Left ventricle myocardium inferior (tissue), 1 donor: ENCODE measurements around the gene KEL. TPM values are rescaled to one million over a fixed set of nuclear protein-coding genes. Genes with fewer than 3 reads are reported as not detected.

Experiments
- DNase-seq: peaks from one replicate; pipeline ENCODE4 v3.0.0-alpha.2; 2020
- H3K27ac ChIP-seq: fragments of 200-600 bp; replicated peaks from 2 replicates; pipeline ENCODE4 v1.8.0; 2021
- H3K27me3 ChIP-seq: fragments of 200-600 bp; 2 replicates; pipeline ENCODE4 v1.8.0; 2021; ENCODE audit warnings: low read depth
- H3K36me3 ChIP-seq: fragments of 200-600 bp; 2 replicates; pipeline ENCODE4 v1.8.0; 2021
- H3K4me1 ChIP-seq: fragments of 200-600 bp; 2 replicates; pipeline ENCODE4 v1.8.0; 2021
- H3K4me3 ChIP-seq: fragments of 200-600 bp; 2 replicates; pipeline ENCODE4 v1.8.0; 2021; ENCODE audit warnings: mild to moderate bottlenecking, moderate library complexity
- H3K9me3 ChIP-seq: fragments of 200-600 bp; replicated peaks from 2 replicates; pipeline ENCODE4 v1.8.0; 2021
- intact Hi-C: fragments of 100-400 bp; cut with micrococcal nuclease; formaldehyde crosslinking; loops from one replicate; pipeline ENCODE4 v1.11.0; 2022
- total RNA-seq: library from RNA; stranded (reverse); fragmentation: NEBNext Ultra II Directional; extraction: Animal tissue kit (Norgen Biotek cat#: 25700); gene quantifications from one replicate; pipeline ENCODE4 v1.2.1, GENCODE V29; 2021
- TF ChIP-seq, protein P1 (sequence below): fragments of 200-600 bp; IDR thresholded peaks from 2 replicates; pipeline ENCODE4 v1.8.0; 2021; ENCODE audit warnings: antibody characterized with exemption, mild to moderate bottlenecking, borderline replicate concordance
- donor health status: DM: no; HTN: yes; CAD: no; lungs with severe emphysema.

KEL gene
- total RNA-seq, 1 donor from 2014 or later: 0.38 TPM

DNA sequence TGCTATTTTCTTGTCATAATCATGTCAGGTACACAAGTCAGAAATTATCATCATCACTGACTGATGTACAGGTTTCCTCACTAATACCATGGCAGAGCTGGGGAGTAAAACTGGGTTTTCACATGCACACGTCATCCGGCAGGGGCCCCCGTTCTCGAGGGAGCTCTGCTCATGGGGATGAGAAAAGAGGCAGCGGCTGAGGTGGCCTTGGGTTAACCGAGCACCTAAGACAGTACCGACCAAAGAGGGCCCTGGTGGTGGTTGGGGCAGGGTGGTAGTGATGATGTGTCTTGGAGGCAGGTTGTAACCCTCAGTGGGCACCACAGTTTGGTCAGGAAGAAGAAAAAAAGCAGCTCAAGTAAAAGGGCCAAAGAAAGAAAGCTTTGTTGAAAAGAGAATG, 64.5 kb downstream of the KEL start:
- intact Hi-C loops: no loop called here
- no peak overlapping the region for H3K27ac ChIP-seq
- H3K4me1 ChIP-seq: no peaks in the 10 kb centered on the region
- no peaks in the 10 kb centered on the region for H3K36me3 ChIP-seq
- peaks cover 48% of the 10 kb centered on the region for H3K27me3 ChIP-seq
- no peak overlapping the region for H3K4me3 ChIP-seq
- TF ChIP-seq, protein P1, sequence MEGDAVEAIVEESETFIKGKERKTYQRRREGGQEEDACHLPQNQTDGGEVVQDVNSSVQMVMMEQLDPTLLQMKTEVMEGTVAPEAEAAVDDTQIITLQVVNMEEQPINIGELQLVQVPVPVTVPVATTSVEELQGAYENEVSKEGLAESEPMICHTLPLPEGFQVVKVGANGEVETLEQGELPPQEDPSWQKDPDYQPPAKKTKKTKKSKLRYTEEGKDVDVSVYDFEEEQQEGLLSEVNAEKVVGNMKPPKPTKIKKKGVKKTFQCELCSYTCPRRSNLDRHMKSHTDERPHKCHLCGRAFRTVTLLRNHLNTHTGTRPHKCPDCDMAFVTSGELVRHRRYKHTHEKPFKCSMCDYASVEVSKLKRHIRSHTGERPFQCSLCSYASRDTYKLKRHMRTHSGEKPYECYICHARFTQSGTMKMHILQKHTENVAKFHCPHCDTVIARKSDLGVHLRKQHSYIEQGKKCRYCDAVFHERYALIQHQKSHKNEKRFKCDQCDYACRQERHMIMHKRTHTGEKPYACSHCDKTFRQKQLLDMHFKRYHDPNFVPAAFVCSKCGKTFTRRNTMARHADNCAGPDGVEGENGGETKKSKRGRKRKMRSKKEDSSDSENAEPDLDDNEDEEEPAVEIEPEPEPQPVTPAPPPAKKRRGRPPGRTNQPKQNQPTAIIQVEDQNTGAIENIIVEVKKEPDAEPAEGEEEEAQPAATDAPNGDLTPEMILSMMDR: no peak
- no peak for DNase-seq
- no peaks in the 10 kb centered on the region for H3K9me3 ChIP-seq

DNA sequence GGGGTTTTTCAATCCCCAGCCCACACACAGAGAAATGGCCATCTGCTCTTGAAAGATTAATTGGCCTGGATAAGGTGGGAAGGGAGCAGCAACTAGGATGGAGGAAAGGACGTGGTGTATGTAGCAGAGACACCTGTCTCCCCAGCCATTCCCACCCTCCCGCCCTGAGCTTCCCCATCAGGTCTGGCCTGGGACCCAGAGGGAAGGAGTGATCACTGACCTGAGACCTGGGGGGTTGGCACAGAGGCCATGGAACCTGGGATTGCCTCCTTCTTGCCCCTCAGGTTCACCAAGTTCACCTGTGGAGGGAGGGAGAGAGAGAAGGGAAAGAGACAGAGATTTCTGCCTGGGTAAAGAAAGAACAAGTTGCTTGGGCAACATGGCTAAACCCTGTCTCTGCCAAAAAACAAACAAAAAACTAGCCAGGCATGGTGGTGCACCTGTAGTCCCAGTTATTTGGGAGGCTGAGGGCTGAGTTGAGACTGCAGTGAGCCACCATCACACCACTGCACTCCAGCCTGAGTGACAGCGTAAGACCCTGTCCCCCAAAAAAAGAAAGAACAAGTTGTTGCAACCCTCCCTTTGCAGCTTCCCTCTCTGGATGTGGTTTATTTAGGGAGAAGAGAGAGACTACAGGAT, 65.3 kb downstream of the KEL start:
- intact Hi-C loops: no loop called here
- TF ChIP-seq, protein P1: no peak
- no peak for DNase-seq
- Histone ChIP-seq H3K36me3 (no peaks in the 10 kb centered on the region), H3K27me3 (peaks cover 55% of the 10 kb centered on the region), H3K27ac (no peak overlapping the region), H3K4me3 (no peak overlapping the region), H3K4me1 (no peaks in the 10 kb centered on the region), H3K9me3 (no peaks in the 10 kb centered on the region)

DNA sequence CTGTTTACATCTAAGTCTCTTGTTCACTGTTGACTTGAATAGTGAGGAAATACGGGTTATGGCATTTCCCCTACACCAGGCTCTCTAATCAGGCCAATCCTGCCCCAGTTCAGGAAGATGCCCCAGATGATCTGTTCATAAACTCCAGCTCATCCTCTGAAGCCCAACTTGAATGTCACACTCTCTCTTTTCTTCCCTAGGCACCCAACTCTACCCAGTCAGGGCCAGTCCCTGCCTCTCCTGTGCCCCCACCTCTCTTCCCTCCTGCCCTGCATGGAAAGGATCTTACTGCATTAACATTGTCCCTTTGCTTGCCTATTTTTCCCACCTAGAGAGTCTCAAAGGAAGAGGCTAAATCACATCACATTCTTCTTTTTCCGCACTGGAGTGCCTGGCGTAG, 66.0 kb downstream of the KEL start:
- H3K4me3 ChIP-seq: no peak overlapping the region
- no peaks in the 10 kb centered on the region for H3K4me1 ChIP-seq
- H3K27ac ChIP-seq: no peak overlapping the region
- intact Hi-C loops: no loop called here
- peaks cover 62% of the 10 kb centered on the region for H3K27me3 ChIP-seq
- TF ChIP-seq, protein P1: no peak
- no peak for DNase-seq
- H3K9me3 ChIP-seq: no peaks in the 10 kb centered on the region
- no peaks in the 10 kb centered on the region for H3K36me3 ChIP-seq

DNA sequence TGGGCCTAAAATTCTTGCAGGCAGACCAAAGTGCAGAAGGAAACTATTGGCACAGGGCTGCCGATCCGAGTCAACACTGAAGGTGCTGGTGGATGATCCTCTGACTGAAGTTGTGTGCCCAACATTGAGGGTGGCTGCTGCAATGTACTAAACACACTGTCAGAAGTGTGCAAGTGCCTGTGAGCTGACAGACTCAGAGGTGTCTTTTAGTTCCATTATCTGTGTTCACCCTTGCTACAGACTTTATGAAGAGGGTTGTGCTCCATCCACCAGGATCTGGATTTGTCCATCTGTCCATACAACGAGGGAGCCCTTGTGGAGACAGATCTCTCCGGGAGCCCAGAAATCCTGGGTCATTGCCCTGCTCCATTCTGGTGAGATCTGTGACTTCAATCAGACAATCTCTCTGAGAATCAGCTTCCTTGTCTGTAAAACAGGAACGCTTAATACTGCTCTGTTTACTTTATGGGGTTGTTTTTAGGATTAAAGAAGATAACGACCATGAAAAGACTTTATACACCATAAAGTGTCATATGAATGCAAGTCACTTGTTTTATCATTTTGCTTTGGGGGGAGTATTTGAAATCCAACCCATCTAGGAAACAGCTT, 67.1 kb downstream of the KEL start:
- intact Hi-C loops: no loop called here
- no peaks in the 10 kb centered on the region for H3K9me3 ChIP-seq
- H3K27ac ChIP-seq: no peak overlapping the region
- H3K4me1 ChIP-seq: no peaks in the 10 kb centered on the region
- DNase-seq: no peak
- H3K36me3 ChIP-seq: no peaks in the 10 kb centered on the region
- TF ChIP-seq, protein P1: no peak
- no peak overlapping the region for H3K4me3 ChIP-seq
- peaks cover 66% of the 10 kb centered on the region for H3K27me3 ChIP-seq

DNA sequence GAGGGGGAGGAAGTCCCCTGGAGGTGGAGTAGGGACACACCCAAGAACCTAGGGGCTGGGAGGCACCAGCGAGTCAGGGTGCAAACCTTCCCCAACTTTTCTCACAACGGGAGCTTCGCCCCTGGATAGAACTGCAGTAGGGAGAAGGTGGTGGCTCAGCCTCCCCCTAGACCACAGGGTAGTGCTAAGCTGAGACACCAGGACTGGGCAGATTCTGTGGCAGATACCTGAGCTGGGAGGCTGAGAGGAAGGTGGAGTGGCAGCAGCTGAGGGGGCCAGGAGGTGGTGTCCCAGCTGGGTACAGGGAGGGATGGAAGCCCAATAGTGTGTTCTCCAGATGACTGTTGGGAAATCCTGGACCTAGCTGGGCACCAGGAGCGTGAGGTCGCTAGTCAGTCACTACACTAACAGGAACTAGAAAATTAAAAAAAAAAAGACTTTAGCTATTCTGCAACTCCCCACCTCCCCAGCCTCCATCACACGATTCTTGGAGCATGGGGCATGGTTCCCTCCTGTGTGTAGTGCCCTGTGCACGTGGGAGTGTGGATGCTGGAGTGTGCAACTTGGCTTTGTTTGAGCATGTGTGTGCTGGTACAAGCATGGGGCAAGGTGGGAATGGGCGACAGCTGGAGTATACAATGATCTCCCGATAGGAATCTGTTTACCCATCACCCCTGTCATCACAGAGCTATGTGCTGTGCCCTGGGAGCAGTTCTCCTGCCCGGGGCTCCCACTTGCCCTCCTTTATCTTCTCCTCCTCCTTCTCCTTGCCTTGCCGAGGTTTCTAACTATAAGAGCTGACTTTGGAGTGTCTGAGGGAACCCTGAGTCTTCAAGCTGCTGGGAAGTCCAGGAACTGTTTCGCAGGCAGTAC, 67.8 kb downstream of the KEL start:
- DNase-seq: no peak
- peaks cover 67% of the 10 kb centered on the region for H3K27me3 ChIP-seq
- TF ChIP-seq, protein P1: no peak
- H3K4me1 ChIP-seq: no peaks in the 10 kb centered on the region
- no peaks in the 10 kb centered on the region for H3K36me3 ChIP-seq
- H3K4me3 ChIP-seq: no peak overlapping the region
- H3K9me3 ChIP-seq: no peaks in the 10 kb centered on the region
- intact Hi-C loops: no loop called here
- H3K27ac ChIP-seq: no peak overlapping the region
